HG03108 (cell line): ENCODE data around the gene ARR3.
"Not testable (repeated sequence)": the region's sequence is repeated elsewhere in the genome, so short reads cannot be mapped to it uniquely, and the experiment has no call there.

ENCODE experiments used
- ATAC-seq: cut with Tn5 transposase; IDR thresholded peaks from one replicate; pipeline ENCODE4 v1.9.1; 2021; ENCODE audit warnings: moderate library complexity; ENCODE audit not compliant: unreplicated experiment

The ARR3 gene

DNA sequence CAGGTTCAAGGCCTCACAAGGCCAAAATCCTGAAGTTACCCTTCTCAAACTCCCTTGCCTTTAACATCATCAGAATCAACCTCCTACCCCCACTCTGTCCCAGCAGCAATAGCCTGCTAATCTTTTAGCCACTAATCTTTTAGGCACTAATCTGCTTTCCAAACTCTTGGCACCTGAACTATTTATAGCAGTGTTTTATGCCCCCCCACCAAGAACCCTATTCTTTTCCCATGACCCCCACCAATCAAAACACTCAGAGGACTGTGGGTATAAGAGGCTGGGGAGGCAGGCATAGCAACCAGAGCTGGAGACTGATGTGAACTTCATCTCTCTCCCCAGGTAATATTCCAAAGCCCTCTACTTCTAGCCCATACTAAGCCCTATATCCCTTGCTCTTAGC, at the start of gene ARR3:
TSS of gene ARR3 (plus strand) at position 301 of the 400 bp plus-strand sequence. CDS start 1,052 bp downstream, outside the sequence.
- ATAC-seq: no peak

DNA sequence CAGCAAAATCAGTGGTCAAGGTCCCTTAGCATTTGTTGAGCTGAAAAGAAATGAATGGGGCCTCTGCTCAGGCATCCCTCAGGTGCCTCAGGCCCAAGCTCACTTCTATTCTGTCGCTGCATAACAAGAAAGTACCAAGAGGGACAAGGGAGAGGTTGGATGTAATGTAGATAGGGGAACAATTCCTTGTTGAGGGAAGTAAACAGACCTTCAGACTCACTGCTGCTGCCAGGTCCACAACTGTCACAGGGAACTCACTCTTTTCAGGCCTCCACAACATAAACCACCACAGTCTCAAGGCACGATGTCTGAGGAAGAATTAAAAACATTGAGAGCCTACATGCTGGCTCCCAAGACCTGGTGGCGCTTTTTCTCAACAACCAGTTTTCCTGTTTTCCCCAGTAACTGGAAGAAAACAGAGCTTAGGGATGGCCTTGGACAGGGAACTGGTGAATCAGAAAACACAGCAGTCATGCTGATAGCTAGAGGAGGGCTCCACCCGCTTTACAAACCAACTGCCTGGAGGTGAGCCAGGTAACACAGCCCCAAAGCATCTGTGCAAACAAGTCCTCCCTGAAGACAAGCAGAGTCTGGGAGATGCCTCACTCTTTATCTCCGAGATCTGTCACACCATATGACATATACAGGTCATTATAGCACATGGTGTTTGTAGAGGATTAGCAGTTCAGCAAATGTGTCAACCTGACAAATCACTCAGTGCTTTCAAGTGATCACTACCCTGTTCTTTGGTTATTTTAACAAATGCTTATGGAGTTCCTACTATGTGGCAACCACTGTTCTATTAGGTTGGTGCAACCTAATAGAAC, 48.0 kb upstream of the ARR3 start:
- no peak for ATAC-seq

DNA sequence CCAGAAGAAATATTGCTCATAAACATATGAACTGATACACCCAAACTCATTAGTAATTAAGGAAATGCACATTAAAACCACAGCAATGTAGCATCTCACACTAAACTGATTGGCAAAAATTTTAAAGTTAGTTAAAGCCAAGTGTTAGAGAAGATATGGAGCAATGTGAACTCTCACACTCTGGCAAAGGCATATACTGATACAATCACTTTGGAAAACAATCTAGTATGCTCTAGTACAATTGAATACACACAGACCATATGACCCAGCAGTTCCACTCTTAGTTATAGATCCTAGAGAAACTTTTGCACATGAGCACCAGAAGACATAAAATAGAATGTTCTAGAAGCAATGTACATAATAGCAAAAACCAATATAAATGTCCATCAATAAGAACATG, 42.1 kb upstream of the ARR3 start:
- no peak for ATAC-seq

DNA sequence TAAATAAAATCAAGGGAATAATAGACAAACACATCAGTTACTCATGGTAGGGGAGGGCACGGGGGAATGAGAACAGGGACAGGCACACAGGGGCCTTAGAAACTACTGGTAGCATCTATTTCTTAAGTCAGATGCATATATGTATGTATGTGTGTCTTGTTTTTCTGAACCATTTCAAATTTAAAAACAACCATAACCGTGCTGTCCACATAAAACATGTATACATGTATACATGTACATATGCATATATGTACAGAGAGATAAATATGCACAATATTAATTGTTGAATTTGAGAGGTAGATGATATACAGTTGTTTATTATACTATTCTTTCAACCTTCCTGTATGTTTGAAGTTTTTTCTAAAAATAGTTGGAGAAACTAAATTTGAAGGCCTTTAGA, 41.4 kb upstream of the ARR3 start:
- ATAC-seq: no peak

DNA sequence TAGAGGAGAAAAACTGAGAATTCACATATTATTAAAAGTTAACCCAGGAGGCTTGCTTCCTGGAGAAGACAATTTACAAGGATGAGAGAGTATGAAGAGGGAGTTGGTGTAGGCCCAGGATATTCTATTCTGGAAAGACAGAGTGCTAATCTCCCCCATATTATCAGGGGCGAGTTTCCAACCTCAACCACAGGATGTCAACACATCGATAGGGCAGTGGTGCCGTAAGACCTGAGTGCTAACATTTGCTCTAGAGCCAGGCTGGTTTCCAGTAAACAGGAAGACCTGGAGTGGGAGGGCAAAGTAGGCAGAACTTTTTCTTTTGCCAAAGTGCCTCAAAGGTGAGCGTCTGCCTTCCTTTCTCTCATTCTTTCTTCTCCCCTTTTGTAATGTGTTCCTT, 36.5 kb upstream of the ARR3 start:
- ATAC-seq: no peak

DNA sequence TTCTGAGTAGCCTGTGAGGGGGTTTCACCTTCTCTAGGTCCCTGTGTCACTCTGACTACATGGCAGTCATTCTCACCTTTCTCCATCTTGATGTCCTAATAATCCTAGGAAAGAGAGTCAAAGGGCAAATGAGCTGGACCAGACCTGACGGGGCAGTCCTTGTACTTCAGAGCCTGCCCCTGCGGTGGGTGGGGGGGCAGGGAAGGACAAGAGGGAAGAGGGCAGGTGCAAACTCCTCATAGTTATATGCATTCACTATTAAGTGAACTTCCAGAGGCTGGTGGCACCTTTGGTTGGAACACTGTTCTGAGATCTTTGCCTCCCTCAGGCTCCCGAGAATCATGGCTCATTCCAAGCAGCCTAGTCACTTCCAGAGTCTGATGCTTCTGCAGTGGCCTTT, 33.8 kb upstream of the ARR3 start, which contains the start of gene AWAT1:
TSS of gene AWAT1 (plus strand) at position 301 of the 400 bp plus-strand sequence. CDS start at position 342, 41 bp downstream.
- no peak for ATAC-seq

DNA sequence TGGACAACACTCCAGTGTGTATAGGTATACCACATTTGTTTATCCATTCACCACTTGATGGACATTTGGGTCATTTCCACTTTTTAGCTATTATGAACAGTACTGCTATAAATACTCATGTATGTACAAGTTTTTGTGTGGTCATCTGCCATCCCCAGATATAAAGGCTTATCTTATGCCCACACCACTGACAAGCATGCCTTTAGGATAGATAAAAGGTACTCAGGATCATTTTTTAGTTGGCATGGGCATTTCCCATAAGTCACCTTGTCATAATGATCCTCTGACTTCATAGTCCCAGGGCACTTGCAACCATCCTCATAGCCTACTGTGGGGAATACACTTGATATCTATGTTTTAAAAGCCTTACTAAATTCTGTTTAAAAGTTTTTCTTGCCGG, 27.4 kb upstream of the ARR3 start:
- ATAC-seq: no peak

DNA sequence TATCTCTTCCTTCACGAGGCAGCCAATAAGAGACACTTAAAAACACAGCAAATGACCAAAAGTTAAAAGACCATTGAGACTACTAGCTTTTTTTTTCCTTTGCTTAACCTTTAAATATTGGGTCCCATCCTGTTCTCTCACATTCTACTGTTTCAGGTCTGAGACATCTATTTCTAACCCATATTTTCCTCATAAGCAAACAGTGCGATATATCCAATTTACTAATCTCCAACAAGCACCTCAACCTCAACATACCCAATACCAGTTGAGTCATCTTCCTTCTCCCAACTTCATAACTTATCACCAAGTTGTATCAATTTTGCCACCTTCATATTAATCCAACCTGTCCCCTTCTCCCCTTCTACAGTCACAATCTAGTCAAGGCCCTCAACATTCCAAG, 26.6 kb upstream of the ARR3 start:
- ATAC-seq: no peak

DNA sequence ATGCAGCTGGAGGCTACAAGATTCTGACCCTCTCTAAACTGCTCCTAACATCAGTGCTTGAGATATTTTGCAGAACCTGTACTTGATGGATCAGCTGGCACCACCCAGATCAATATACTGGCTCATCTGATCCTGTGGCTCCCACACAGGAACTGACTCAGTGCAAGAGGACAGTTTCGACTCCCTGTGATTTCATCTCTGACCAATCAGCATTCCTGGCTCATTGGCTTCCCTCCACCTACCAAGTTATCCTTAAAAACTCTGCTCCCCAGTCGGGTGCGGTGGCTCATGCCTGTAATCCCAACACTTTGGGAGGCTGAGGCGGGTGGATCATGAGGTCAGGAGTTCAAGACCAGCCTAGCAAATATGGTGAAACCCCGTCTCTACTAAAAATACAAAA, 24.5 kb upstream of the ARR3 start:
- ATAC-seq: not testable (repeated sequence)

DNA sequence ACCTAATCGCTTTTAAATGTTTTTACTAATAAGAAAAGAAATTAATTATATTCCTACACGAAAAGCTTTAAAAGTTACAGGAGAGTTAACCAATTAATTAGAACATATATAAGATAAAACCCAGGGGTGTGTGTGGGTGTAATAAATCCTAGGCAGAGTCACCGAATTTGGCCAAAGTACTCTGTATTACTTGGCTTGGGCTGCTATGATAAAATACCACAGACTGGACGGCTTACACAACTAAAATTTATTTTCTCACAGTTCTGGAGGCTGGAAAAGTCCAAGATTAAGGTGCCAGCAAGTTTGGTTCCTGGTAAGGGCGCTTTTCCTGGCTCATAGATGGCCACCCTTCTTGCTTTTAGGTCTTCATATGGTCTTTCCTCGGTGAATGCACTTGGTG, 23.3 kb upstream of the ARR3 start:
- ATAC-seq: no peak

DNA sequence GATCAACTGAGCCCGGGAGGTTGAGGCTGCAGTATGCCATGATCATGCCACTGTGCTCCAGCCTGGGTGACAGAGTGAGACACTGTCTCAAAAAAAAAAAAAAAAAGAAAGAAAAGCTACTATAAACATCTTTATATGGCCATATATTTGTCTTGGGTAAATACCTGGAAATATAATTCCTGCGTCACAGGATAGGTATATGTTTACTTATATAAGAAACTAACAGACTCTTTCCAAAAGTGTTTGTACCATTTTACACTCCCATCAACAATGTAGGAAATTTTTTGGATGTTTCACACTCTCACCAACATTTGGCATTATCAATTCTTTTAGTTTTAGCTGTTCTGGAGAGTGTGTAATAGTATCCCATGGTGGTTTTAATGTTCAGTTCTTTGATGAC, 20.9 kb upstream of the ARR3 start:
- no peak for ATAC-seq

DNA sequence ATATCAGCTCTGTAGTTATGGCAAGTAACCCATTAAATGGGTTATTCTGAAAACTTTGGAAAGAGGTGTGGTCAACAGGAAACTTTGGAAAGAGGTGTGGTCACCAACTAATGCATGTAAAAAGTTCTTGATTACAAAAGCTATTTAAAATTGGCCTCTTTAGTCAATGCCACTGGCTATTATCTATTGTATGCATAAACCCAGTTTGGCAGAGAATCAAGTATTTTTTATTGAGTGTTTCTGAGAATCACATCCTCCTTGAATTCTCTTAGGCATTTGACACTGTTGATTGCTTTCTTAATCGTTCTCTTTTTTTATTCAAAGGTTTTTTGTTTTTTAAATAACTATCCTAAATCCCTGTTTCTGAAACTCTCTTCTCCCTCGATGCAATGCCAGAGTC, 15.6 kb upstream of the ARR3 start:
- no peak for ATAC-seq

DNA sequence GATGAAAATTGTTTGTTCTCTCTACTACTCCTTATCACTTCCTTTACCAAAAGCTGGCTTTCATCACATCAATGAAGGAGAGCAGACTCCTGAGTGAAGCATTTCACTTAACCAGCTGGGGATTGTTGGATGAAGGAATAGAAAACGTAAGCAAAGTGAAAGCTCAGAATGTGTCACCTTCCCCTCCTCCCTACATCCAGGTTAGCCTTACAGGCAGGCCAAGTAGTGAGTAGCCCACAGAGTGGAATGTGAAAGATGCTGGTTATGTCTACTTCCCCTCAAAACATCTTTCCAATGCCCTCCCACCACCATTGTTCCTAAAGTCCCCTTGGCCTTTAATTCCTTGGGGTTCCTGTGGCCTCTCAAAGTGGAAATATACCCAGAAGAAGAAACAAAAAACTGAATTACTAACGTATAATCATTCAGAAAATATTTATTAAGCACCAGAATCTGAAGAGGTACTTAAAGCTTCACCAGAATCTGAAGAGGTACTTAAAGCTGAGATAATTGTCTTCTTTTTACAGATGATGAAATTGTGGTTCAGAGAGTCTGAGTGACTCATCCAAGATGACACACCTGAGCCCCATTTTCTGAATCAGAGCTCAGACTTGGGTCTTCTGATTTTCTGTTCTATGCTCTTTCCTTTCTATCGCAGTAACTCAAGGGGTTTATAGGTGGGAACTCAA, 14.6 kb upstream of the ARR3 start:
- no peak for ATAC-seq

DNA sequence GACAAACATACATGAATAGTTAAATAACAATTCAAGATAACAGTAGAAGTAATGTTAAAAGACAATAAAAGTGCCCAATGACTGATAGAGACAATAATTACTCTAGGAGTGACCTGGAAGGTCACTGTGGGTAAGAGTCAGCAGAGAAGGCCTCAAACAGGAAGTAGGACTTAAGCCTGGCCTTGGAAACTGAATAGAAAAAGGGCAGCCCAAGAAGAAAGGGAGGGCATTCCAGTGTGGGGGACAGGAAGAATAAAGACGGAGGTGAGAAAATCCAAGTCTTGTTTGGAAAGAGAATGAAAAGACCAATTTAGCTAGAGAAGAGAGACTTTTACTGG, 14.1 kb upstream of the ARR3 start:
- ATAC-seq: no peak

DNA sequence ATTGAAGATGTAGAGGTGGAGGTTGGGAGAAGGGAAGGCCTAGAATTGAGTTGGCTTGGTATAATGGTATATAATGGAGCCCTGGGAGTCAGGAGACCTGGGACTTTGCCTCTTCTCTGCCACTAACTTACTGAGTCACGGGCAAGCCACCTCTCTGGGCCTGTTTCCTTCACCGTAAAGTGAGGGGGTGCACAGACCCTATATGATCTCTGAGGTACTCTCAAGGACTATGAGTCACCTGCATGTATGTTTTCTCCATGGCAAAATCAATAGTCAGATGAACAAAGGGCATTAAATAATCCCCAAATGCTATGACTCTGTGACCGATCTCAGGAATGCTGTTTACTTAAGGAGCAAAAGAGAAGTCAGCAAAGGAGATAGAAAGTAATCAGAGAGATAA, 13.2 kb upstream of the ARR3 start:
- ATAC-seq: no peak

DNA sequence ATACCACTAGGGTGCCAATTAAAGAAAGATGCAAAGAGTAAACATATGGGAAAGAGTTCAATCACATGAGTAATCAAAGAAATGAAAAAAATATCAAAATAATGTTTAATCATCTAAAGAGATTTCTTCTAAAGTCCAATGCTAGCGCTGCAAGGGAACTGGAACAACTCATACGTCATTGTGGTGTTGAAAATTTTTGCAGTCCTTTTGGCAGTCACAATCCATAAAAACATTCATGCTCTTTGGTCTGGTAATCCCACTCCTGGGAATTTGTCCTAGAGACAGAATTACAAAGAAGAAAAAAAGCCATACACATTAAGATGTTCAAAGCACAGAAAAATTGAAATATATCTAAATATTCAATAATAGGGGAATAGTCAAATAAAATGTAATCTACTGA, 12.7 kb upstream of the ARR3 start:
- no peak for ATAC-seq

DNA sequence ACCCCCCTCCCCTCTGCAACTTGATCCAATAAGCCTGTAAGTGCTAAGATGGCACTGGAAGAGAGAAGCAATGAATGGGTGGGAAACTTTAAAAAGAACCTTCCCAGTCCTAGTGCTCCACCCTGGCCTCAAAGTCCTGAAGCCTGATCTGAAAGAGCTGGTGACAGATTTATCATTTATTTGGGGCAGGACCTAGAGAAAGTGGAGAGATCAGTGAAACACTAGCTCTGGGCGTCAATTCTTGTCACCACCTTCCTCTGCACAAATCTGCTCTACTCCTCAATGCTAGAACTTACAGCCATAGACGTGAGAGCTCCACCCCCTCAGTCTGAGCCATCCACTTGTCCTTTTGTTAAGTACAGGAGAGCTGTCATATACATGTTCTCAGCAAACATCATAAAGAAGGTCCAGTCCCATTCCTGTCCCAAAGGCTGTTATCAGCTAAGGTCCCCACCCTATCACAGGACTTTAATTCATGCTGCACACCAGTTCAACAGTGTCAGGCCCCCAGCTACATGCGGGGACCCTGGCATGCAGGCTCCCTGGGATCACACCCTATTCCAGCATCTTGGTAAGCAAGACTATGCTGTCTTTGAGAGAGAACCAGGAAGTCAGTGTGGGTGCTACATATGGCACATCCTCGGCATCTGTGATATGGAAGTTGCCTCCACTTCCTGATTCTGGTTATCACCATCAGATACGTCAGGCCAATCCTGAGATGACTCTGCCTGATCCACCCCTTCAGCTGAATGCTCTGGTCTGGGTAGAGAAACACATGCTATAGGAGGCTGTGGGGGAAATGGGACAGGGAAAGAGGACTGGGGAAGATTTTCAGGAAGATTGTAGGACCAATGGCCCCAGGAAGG, 10.5 kb upstream of the ARR3 start:
- ATAC-seq: no peak

DNA sequence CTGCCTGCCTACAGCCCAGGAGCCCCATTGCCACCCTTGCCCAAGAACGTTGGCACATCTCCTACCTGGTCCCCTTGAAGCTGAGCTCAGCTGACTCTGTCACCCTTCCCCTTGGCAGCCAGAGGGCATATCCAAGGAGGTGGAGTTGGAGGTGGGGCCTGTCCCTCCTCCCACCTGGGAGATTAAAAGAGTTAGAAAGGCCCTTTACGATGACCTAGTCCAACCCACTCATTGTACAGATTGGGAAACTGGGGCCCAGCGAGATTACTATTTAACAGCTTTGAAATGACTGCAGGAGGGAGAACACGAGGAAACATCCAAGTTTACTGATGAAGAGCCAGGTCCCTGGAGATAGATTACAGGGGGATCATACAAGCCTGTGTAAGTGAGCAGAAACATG, 8.0 kb upstream of the ARR3 start, which contains the start of gene P2RY4:
TSS of gene P2RY4 (minus strand) at position 101 of the 400 bp plus-strand sequence. CDS start 580 bp downstream, outside the sequence.
- no peak for ATAC-seq

DNA sequence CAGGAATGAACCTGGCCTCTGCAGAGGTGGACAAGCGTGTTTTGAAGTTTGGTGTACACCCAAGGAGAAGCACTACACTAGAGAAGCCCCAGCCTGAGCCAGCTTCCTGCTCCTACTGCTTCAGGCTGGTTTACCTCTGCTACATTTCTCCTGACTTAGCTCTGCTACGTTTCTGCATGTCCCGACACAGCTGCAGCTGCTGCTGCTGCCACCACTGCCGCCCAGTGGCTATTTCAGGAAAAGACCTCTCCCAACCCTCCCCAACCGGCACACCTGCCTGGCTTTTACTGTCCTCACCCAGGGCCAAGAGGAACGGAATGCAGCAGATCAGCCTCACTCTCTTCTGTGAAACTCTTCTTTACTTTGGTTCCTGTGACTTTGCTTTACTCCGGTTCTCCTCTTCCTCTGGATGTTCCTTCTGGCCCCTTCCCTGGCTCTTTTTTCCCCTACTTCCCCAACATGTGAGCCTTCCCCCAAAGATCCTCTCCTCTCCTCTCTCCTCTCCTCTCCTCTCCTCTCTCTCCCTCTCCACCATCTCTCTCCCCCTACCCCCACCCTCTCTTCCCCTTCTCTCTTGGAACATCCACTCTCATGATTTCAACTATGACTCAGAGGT, 5.1 kb upstream of the ARR3 start:
- ATAC-seq: no peak

DNA sequence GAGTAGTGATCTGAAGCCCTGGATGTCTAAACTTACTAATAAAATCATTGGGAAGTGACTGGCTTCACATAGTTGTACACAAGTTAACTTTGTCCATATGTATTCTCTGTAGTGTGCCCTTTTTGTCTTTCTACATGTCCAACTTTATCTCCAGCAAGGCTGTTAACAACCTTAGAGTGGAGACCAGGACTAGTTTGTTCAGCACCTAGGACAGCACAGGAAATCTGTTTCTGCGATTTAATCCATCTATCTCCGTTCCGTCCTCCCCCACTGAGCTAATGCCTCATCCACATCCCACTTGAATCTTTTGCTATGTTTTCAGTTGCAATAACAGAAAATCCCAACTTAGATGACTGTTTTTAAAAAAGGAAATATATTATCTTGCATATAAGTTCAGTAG, 3.4 kb upstream of the ARR3 start:
- no peak for ATAC-seq

DNA sequence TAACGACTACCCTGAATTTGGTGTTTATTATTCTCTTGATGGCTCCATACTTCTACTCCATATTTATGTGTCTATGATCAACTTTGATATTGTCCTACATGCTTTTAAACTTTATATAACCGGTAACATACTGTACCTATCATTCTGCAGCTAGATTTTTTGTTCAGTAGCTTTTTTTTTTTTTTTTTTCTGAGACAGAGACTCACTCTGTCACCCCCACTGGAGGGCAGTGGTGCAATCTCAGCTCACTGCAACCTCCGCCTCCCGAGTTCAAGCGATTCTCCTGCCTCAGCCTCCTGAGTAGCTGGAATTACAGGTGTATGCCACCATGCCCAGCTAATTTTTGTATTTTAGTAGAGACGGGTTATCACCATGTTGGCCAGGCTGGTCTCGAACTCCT, 5.9 kb downstream of the ARR3 start:
- ATAC-seq: not testable (repeated sequence)
